Activated CD4-positive, CD25-positive, alpha-beta regulatory T cell treated with anti-CD3 and anti-CD28 coated beads, Interleukin-2, amount 50 U/mL, for 24 hours (primary cell): ENCODE results near the gene ZNF385C.
"Not testable (repeated sequence)": the region's sequence is repeated elsewhere in the genome, so short reads cannot be mapped to it uniquely, and the experiment has no call there.

Experiments
- ATAC-seq, 2 donors: fragments of 150-1000 bp; cut with Tn5 transposase; one replicate each; pipeline ENCODE4 v1.10.0; 2021; ENCODE audit warnings: mild to moderate bottlenecking in 1 of 2, moderate library complexity in 1 of 2

The ZNF385C gene, protein sequence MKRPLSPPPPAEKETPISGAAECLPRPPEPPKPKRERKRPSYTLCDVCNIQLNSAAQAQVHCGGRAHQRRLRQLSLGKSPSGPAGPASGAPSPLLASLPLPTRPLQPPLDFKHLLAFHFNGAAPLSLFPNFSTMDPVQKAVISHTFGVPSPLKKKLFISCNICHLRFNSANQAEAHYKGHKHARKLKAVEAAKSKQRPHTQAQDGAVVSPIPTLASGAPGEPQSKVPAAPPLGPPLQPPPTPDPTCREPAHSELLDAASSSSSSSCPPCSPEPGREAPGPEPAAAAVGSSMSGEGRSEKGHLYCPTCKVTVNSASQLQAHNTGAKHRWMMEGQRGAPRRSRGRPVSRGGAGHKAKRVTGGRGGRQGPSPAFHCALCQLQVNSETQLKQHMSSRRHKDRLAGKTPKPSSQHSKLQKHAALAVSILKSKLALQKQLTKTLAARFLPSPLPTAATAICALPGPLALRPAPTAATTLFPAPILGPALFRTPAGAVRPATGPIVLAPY

DNA sequence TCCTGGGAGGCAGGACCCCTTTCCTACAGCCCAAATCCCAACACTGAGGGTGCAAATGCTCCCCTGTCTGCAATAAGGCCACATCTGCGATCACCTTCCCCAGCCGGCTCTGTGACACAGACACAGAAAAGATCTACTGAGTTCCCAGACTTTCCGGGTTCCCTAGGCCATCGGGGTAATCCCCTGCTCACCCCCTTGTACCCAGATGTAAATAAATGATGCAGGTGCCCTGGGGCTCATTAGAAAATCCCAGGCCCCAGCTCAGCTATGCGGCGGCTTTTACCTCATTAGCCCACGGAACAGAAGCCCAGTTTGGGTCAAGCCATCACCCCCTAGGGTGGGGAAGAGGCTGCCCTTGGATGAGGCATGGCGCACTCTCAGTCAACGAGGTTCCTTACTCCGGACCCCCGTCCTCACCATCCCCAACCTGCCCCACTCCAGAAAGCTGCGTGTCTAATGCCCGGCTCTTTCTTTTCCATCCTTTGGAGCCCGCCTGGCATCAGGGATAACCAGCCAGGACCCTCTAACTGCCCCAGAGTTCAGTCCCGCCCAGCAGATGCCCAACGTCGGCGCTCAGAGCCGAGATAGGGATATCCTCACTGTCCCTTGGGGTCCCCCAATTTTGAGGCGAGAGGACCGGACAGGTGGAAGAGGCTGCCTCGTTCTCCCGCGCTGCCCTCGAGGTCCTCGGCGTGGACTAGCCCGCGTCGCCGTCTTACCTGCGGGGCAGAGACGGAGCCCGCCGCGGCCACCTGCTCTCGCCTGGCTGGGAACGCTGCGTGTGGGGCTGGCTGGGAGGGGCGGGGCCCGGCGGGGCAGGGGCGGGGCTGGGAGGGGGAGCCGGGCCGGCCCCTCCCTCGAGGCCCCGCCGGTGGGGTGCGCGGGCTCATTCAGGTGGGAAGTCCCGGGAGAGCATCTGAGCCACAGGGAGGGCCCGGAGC is at the start of gene ZNF385C:
Gene ZNF385C (minus strand): TSS at position 783 of the 941 bp plus-strand sequence. CDS start 35,417 bp downstream, outside the sequence.
- ATAC-seq: peak; percentile 59 to 60

- ATAC-seq: no peak
These were observed 48.8 kb upstream of the ZNF385C start for GRCh38 chr17:42146911-42147607.

GRCh38 chr17:42143138-42143537 is 44.9 kb upstream of the ZNF385C start:
- ATAC-seq: not testable (repeated sequence)

GRCh38 chr17:42142371-42142896 is 44.2 kb upstream of the ZNF385C start:
- no peak for ATAC-seq

DNA sequence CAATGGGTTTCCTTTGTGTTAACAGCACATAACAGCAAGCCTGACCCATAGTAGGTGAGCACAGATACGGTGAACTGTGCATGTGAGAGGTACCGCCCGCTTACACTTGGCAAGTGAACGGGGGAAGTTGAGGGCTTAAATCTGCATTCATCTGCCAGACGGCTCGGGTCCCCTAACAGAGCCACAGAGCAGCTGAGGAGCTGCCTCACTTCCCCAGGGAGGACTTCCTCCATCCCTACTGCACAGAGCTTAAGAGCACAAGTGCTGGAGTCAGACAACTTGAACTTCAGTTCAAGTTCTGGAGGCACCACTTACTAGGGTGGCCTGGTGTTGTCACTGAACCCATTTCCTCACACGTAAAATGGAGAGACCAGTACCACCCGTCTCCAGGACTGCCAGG is 43.1 kb upstream of the ZNF385C start:
- no peak for ATAC-seq

- ATAC-seq: not testable (repeated sequence)
These were observed 42.4 kb upstream of the ZNF385C start for GRCh38 chr17:42140690-42141089.

DNA sequence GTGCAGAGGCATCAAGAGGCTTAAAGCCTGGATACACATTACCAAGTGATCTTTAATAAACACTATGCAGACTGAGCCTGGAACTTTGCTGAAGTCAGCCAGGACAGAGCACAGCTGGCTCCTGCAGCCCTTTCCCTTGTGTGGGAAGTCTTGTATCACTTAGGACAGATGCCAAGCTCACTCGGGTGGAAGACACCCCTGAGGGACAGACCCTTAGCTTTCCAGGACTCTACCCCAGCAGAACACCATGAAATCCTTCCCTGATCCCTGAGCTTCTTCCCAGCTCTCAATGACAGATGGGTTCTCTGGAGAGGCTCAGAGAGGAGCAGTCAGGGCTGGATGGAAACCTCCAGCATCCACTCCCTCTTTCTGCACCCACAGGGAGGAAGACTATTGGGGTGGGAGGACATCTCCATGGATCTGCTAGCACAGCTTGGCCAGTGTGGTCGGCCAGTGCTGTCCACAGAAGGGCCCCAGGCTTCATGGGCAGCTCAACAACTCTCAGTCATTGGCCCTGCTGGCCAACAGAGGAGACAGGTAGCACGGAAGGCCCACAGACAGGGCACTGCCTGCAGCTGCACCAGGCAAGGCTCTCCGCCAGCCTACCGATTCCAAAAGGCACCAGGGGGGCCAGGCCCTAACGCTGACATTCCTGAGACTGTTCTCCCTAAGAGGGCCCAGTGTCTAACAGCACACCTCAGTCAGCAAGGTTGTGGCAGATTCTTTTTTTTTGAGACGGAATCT is 40.6 kb upstream of the ZNF385C start:
- no peak for ATAC-seq

DNA sequence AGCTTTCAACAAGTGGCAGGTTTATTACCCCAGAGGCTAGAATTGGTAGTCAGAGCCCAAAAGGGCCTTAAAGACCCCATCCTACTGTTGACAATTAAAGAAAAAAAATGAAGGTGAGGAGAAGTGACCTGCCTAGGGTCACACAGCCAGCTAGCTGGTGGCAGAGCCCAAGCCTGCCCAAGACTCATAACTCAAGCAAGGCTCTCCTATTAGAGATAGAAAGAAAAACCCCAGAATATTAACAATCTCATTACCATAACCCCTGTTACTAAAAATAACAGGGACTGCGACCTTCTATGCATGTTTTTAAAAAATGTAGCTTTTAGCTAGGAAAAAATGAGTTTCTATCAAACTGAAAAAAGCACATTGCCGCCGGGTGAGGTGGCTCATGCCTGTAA is 38.4 kb upstream of the ZNF385C start:
- ATAC-seq: peak; percentile 52

DNA sequence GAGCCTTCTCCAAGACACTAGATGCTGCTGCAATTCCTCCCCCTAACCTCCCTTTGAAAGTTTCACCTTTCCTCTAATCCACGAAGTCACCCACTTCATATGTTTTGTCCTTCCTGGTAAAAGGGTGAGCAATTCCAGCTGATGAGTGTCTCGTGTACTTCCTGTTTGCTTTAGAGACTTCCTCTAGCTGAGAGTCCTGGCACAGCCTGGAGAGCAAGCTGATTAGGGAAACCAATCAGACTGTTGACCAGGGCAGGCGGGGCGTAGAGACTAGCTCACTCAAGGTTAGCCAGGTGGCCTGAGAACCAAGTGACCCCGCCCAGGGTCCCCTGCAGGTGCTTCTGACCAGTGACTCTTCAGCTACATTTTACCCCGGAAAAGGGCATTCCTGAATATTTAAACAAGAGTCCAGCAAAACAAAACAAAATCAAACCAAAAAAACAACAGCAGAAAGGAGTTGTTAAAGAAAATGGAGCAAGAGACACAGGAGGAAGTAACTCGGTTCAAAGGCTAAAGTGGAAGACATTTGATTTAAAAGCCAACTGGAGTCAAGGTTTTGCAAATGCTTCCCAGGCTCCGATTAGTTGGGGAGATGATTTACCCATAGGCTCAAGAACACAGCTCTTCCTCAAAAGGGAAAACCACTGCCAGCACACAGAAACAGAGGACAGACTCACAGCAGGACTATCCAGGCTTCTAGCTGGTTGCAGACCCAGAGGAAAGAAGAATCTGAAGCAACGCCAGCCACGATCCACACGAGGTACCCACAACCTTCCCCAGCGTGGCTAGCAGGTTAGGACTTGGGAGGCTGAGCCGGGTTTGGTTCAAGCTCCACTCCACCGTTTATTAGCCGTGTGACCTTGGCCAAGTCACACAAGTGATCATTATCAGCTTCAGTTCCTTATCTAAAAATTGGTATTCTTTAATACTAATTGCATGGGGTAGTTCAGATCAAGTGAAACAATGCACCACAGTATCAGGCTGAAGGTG is 37.7 kb upstream of the ZNF385C start:
- ATAC-seq: no peak

GRCh38 chr17:42135151-42135550 is 36.9 kb upstream of the ZNF385C start:
- no peak for ATAC-seq

DNA sequence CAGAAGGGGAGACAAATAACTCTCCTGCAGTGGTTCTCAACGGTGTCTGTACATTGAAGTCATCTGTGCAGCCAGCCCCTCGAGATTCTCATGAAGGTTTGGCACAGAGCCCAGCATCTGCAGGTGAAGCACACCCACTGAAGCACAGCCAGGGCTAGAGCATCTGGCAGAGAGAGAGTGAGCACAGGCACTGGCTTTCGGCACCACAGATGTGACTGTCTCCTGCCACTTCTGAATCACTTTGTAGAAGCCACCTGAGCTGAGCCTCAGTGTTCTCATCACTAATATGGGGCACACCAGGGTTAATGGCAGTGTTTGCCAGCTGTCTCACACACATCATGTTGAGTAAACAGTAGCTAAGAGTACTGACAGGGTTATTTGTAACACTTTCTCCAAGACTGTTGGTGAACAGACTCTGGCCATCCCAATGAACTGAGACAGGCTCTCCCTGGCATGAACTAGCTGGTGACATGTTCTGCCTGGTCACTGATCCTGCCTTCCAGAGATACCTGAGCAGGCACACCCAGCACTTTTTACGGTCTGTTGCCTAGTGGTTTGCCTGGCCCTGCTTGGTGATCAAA is 35.3 kb upstream of the ZNF385C start:
- ATAC-seq: peak; percentile 78 to 79

- ATAC-seq: peak; percentile 53 to 55
These were observed 34.7 kb upstream of the ZNF385C start for GRCh38 chr17:42132941-42133340.

- no peak for ATAC-seq
These were observed 33.7 kb upstream of the ZNF385C start for GRCh38 chr17:42131981-42132432.

GRCh38 chr17:42131232-42131631 is 33.0 kb upstream of the ZNF385C start:
- no peak for ATAC-seq

GRCh38 chr17:42130310-42130936 is 32.1 kb upstream of the ZNF385C start:
- ATAC-seq: no peak

- ATAC-seq: no peak
These were observed 31.0 kb upstream of the ZNF385C start for GRCh38 chr17:42129109-42129837.

DNA sequence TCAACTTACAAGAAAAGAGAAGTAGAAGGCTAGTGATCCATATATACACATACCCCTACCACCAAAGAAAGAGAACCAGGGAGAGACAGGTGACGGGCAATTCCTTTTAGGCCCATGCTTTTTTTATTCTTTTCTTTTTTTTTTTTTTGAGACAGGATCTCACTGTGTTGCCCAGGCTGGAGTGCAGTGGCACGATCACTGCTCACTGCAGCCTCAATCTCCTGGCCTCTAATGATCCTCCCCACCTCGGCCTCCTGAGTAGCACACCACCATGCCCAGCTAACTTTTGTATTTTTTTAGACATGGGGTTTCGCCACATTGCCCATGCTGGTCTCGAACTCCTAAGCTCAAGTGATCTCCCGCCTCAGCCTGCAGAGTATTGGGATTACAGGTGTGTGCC is 29.1 kb upstream of the ZNF385C start:
- no peak for ATAC-seq

DNA sequence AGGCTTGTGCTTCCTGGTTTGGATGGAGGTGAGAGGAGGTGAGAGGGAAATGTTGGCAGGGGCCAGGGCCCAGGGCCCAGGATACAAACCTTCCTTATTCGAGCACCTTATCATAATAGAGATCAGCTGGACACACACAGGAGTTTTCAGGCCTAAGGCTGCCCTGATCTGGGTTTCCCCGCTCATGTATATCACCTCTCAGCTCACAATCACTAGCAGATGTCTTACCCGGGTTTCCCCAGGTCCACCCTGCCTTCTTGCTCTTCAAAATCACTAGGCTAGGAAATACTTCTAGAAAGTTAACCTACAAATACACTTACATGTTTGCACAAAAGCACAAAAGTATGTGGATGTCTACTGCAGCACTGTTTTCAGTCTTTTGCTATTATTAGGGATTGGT is 28.6 kb upstream of the ZNF385C start:
- no peak for ATAC-seq

GRCh38 chr17:42125565-42125964 is 27.3 kb upstream of the ZNF385C start:
- ATAC-seq: no peak
